HG03045 (cell line): ENCODE data around the gene KDM4B.

Source experiments
- ATAC-seq: cut with Tn5 transposase; IDR thresholded peaks from one replicate; pipeline ENCODE4 v1.9.1; 2021; ENCODE audit warnings: mild to moderate bottlenecking, moderate library complexity; ENCODE audit not compliant: unreplicated experiment

Gene KDM4B

DNA sequence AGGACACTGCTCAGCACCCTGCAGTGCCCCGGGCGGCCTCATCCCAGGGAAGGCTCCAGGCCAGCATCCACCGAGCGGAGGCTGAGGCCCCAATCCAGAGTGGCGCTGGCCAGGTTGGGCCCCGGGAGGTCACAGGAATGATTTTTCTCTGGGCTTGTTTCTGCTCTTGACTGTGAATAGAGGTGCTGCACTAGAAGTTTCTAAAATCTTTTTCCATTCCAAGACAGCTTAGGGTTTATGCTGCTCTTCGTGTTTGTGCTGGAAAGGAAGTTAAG lies 15.1 kb downstream of the KDM4B start:
- no peak for ATAC-seq

DNA sequence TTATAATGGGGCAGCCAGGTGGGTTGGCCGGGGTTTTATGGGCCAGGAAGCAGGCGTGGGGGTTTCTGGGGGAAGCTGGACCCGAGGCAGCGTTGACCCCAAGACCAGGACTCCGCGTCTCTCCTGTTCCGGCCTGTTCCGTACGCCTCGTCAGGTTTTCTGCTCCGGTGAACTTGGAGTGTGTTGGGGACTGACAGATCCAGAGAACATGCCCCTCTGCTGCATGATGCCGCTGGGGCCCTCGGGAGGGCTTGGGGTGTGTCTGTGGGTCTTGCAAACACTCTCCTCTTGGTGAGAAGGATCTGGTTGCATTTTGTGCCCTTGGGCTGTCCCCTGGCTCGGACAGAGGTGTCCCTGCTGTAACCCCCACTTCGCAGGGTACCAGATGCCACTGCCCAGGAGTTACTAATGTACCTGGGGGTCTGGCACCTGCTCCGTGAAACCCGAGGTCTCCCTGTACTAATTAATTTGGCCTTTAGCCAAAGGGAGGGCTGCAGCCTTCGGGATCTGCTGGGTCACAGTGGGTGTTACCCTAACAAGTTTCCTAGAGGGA lies 15.6 kb downstream of the KDM4B start:
- no peak for ATAC-seq

DNA sequence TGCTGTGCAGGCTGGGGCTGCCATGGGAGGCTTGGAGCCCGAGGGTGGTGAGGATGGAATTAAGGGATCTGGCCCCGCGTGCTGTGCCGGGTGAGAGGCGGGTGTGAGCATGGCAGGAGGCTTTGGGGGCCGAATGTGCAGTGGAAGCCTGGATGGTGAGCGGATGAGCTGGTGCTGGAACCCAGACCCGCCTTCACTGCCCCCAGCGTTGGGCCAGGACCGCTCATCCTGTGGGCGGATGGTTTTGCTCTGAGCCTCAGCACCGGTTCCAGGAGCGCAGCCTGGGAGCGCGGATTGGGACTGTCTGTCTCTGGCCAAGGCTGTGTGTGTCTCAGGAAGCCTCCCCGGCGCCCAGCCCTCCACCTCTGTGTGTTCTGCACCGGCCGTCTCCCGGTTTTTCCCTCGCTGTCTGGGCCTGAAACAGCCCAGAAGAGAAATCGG lies 16.7 kb downstream of the KDM4B start:
- no peak for ATAC-seq

DNA sequence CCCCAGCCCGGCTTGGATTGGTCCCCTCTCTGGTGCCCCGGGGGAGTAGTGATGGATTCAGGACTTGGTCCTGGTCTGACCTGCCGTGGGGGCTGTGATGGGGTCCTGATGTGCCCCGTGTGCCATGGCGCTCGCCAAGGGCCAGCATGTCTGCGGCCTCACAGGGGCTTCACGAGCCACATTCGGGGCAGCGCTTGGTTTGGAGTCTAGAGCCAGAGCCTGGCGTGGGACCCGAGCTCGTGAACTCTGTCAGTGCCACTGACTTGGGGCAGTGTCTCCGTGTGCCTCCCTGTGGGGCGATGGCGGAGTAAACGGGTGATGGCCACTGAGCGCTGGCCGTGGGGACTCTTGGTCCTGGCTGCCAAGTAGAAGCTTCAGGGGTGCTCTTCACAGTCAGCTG lies 17.1 kb downstream of the KDM4B start:
- no peak for ATAC-seq

DNA sequence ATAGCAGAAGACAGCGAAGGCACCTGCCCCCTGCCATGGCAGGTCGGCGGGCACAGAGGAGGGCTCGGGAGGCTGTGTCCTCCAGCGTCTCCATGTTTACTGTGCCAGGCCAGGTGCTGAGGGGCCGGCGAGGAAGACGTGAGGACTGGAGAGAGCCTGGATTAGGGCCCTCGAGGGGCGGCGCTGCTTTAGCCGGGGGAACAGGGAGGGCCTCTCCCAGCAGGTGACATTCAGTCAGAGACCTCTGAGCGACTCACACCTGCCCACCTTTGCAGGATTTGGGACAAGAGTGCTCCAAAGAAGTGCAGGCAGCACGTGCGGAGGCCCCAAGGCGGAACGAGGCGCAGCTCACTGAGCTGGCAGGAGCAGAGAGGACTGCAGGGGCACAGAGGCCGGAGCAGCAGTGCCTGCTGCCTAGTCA lies 17.6 kb downstream of the KDM4B start:
- no peak for ATAC-seq

DNA sequence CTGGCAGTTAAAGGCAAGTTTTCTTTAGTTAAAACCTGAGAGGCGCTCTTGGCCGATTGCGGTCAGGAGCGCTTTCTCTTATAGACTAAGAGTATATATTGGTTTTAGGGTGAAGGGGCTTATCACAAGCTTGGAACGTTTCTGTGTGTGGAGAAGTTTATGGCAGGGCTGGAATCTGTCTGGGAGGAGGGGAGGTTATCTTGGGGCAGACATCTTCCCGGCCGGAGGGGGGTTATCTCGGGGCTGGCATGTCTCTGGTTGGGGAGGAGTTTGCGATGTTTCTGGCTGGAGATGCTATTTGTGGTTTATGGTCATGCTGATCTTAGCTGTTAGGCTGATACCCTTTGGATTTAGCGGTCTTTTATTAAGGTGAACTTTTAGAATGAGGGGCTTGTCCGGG lies 18.3 kb downstream of the KDM4B start:
- ATAC-seq: no peak

DNA sequence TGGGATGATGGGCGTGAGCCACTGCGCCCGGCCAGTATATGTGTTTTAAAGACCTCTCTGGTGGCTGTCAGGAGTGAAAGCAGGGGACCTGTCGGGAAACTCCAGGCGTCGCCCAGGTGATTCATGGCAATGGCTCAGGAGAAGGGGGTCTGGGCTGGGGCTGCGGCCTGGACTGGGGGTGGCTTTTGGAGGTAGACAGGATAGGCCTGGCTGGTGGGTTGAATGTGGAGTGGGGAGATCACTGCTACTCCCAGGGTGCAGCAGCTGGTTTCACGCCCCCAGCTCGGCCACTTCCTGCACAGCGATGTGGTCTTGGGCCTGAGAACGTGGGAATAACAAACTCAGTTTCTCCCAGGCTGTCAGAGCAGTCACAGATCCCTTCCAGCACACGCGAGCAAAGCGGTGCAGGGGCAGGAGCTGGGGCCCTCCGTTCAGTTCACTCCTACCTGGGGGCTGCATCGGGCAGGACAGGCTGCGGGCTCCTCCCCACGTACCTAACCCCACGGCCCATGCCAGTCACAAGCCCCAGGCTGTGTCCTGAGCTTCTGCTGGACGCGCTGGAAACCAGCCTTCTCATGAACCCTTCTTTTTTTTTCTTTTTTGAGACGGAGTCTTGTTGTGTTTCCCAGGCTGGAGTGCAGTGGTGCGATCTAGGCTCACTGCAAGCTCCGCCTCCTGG lies 18.9 kb downstream of the KDM4B start:
- no peak for ATAC-seq

DNA sequence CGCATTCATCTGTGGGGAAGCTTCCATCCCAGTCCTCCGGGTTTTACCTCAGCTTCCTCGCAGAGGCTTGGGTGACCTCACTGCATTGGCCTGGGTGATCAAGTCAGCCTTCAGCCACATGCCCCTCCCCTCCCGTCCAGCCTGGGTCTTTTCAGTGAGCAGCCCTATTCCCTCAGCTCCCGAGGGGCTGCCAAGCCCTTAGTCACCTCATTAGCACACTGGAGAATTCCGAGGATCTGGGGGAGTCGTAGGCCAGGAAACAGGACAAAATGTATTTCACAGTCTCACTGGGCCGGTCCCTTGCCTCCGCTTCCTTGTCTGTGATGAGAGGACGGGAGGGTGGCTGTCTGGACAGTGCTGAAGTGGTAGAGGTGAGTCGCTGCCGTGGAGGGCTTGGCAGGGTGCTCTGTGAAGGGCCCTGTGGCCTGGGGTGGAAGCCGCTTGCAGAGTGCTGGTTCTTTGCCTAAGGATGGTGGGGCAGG lies 19.9 kb downstream of the KDM4B start:
- ATAC-seq: no peak

DNA sequence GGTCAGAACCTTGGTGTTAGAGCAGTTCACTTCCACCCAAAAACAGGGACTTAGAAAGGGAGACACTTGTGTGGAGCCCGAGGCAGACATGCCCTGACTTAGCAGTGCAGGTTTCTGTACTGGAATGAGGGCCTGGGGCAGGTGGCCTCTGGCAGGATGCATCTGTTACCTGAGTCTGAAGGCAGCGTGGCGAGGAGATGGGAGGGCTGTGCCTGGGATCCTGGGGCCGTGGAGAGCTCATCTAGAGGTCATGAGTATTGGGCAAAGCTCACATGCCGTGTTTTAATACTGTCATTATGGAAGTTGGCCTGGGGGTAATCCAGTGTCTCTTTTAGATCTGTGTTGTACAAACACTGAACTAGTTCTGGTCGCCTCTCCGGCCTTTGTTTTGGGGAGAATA lies 21.4 kb downstream of the KDM4B start:
- no peak for ATAC-seq

DNA sequence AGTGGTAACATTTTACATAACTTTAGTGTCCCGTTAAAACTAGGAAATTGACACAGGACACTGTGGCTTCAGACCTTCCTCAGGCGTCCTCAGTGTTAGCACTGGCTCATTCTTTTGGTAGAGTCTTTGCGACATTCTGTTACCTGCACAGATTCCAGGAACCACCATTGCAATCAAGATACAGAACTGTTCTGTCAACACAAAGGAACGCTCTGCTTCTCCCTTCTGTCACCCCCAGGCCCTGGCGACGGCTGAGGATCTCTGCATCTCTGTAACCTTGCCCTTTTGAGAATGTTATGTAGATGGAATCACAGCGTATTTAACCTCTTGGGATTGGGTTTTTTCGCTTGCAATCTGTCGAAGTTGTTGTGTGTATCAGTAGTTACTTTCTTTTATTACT lies 22.6 kb downstream of the KDM4B start:
- ATAC-seq: no peak

DNA sequence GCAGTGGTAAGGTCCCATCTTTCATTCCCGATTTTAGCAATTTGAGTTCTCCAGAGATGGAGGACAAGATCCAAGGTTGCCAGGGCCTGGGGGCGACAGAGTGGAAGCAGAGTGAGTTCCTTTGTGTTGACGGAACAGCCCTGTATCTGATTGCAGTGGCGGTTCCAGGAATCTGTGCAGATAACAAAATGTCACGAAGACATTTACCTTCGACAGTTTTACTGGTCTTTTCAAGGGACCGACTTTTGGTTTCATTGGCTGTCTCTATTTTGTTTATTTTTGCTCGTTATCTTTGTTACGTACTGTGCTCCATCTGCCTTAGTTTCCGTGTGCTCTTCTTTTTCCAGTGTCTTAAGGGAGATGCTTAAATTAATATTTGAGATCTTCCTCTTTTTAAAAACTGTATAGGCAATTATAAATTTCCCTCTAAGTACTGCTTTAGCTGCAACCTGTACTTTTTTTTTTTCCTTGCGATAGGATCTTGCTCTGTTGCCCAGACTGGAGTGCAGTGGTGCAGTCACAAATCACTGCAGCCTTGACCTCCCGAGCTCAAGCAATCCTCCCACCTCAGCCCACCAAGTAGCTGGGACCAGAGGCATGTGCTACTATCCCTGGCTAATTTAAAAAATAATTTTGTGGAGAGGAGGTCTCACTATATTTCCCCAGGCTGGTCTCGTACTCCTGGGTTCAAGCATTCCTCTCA lies 23.2 kb downstream of the KDM4B start:
- ATAC-seq: no peak

DNA sequence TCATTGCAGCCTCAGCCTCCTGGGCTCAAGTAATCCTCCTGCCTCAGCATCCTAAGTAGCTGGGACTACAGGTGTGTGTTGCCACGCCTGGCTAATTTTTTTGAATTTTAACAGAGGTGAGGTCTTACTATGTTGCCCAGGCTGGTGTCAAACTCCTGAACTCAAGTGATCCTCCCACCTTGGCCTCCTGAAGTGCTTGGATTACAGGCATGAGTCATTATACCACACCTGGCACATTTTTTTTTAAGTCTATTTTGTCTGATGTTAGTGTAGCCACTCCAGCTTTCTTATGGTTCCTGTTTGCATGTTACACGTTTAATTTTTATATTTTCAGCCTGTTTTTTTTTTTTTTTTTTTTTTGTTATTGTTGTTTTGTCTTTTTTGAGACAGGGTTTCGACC lies 24.8 kb downstream of the KDM4B start:
- no peak for ATAC-seq

DNA sequence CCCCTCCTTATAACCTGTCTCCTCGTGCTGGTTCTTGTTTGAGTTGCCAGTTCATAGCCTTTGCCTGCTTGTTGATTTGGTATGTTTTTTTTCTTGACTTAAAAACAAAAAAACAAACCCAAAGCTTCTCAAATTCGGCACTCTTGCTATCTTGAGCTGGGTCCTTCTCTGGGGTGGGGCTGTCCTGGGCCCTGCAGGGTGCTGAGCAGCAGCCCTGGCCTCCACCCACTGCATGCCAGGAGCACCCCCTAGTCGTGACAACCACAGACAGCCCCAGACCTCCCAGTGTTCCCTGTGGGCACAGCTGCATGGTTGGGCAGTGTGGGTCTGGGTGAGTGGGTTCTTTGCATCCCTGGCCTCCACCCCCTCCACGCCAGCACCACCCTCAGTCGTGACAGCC lies 27.8 kb downstream of the KDM4B start:
- ATAC-seq: no peak

DNA sequence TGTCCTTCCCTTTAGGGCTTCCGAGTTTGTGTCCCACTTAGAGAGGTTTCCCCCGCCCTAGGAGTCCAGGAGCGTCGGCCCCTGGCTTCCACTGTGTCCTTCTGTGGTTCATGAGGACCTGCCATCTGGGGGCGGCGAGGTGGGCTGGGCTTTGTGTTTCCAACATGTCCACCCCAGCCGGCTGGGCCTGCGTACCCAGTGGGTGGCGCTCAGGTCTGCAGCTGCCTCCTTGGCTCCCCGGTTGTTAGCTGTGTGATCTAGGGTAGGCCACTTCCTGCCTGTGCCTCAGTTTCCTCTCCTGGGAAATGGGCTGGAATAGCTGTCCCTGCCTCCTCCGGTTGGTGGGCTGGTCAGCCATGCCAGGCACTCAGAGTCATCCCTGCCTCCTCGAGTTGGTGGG lies 28.4 kb downstream of the KDM4B start:
- ATAC-seq: no peak

DNA sequence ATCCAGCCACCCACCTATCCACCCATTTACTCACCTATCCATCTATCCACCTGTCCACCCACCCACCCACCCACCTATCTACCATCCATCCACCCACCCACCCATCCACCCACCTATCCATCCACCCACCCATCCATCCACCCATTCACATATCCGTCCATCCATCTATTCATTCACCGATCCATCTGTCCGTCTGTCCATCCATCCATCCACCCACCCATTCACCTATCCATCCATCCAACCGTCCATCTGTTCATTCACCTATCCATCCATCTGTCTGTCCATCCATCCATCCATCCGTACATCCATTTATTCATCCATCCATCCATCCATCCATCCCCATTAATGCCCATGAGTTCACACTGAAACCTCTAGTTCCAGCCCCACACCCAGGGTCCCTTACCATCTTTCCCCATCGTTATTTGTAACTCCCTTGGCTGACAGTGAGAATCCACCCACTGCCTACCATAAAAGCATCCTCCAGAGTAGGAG lies 31.3 kb downstream of the KDM4B start:
- no peak for ATAC-seq

DNA sequence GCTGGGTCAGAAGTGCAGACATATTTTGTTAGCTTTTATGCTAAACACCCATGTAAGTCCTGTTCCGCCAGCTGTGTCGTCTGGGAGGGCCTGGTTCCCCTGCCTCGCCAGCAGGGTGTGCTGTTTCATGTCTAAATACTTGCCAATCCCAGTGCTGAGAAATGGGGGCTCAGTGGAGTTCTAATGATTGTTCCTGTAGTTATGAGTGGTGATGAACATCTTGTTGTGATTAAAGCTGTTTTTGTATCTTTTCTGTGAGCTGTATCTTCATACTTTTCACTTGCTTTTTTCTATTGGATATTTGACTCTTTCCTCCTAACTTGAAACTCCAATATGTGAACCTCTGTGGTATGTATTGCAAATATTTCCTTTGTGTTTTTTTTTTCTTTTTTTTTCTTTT lies 32.7 kb downstream of the KDM4B start:
- no peak for ATAC-seq

DNA sequence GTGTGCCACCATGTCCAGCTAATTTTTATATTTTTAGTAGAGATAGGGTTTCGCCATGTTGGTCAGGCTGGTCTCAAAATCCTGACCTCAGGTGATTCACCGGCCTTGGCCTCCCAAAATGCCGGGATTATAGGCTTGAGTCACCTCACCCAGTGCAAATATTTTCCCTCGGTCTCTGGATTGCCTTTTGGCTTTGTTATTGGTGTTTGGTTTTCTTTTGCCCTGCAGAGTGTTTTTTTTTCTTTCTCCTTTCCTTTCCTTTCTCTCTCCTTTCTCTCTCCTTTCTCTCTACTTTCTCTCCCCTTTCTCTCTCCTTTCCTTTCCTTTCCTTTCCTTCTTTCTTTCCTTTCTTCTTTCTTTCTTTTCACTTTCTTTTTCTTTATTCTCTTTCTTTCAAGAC lies 33.2 kb downstream of the KDM4B start:
- no peak for ATAC-seq

DNA sequence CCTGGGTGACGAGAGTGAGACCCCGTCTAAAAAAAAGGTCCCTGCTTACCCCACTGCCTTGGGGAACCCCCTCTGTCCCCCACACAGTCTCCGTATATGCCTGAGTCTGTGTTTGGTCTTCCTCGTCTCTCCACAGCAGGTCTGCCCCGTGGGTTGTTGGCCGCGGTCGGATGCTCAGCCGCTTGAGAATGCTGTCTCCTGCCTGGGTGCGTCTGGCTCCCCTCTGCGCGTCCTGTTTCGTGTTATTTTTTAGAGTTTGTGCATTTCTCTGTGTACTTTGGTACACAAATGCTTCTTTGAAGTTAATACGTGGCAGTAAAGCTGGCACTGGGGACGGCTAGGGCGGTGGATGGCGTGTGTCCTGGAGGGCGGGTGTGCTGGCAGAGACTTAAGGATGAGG lies 34.9 kb downstream of the KDM4B start:
- ATAC-seq: no peak

DNA sequence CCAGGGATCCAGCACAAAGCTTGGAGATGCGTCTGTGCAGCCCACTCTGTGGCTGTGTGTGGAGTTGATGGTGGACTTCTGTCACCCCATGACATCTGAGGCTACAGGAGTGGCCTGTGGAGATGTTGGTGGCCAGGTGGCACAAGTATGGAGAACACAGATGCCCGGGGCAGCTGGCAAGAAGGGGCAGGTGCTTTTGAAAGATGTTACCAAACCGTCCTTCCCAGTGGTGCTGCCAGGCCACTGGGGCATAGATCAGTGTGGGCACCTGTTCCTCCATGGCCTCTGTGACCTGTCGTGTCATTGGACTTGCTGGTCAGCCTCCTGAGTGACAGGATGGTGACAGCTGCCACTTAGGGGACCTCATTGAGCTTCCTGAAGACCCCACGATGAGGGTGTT lies 36.2 kb downstream of the KDM4B start:
- no peak for ATAC-seq

DNA sequence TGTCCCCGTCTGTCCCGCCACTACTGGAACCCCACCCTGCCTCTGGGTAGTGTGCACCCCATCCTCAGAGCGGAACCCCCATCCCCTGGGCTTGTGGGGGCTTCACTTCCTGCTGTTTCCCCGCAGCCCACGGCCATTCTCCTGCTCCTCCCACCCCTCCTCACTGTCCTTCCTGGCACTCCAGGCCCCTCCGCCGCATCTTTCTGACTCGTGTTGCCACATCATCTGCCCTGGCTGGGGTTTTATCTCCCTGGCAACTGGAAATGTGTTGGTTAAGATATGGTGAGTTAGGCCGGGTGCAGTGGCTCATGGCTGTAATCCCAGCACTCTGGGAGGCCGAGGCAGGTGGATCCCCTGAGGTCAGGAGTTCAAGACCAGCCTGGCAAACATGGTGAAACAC lies 37.3 kb downstream of the KDM4B start:
- ATAC-seq: no peak

DNA sequence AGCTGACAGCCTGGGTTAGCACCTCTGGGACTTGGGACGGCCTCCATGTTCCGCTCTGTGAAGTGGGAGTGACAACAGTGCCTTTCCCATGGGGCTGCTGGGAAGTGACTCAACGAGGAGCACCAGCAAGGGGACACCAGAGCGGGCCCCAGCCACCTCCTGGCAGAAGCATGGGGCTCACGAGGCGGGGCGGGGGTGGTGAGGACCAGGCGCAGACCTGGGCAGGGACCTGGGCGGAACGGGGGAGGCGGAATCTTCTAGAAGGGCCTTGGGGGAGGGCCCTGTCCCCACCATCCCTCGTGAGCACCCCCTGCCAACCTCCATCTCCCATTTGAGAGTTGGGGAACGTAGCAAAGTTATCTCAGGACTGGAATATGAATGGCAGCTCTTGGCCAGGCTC lies 37.9 kb downstream of the KDM4B start:
- ATAC-seq: no peak

DNA sequence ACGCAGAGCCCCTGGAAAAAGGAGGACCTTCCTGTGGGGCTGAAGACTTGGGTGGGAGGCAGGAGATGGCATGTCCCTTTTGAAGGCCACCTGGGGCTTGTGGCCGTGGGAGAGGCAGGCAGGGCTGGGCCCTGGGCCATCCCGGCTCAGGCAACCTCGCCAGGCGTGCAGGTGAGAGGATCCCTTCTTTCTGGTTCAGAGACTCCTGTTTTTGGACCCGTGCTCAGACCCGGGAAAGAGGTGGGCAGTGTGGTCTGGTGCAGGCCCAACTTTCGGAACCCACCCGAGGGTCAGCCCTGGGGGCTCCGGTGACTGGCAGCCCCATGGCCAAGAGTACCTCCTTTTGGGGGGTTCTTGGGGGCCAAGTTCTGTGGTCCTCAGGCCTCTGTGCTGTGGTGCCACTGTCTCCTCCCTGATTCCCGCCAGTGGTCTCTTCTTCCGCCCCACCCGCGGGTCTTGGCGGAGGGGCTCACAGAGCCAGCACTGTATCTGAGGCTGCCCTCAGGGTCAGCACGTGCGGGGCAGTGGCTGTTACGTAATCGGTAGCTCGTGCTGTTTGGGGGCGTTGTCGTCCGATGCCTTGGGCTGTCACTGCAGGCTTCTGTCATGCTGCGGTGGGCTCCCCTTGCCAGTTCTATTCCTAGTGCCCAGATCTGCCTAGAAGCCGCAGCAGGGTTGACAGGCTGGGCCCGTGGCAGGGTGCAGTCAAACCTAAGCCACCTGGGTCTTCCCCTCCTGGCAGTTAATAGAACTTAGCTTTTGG lies 42.7 kb downstream of the KDM4B start:
- ATAC-seq: no peak
